Activated CD4-positive, alpha-beta T cell treated with anti-CD3 and anti-CD28 coated beads, Interleukin-10, Interleukin-2, amounts not matched to agents 100 ng/mL and 50 ng/mL, durations not matched to agents 16 hours and 8 hours (primary cell): ENCODE measurements around the gene CD48.

Source experiments
- DNase-seq: peaks from one replicate; pipeline ENCODE4 v3.0.0-alpha.2; 2020

Gene CD48

DNA sequence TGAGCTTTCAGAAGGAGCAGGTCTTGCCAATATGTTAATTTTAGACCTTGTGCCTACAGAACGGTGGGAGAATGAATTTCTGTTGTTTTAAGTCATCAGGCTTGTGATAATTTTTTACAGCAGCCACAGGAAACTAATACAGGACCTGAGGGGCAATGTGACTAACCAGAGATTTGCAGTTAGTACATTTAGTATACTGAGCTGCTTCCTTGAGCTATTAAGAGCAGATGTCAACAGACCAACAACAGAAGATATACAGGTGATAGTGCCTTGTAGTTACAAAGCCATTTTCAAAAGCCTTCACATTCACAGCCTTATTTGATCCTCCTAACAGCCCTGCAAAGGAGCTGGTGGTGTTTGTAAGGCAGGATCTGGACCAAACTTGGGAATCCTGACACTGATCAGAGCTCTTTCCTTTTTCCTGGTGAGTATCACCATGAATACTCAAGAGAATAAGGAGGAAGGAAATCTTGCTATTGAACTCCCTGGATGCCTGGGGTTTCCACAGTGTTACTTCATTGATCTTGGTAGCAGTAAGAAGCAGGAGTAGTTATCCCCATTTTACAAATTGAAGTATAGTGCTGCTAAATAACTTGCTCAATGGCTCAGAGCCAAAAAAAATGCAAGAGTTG lies 60.1 kb downstream of the CD48 start:
- no peak for DNase-seq

DNA sequence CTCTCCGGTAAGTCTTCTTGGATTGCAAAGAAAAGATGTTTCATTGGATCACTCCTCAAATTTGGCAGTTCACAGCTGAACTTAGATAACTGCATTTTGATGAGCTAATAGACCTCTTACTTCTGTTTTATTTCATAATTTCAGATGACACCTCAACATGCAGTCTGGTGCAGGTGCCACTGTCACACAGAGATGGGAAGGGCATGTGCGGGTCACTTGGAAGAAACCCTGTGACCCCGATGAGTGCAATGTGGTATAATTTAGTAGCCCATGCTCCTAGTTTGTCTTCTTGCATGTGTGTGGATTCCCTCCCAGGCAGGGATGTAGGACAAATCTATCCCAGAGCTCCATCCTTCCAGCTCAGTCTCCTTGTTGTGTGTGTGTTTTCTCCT lies 64.3 kb downstream of the CD48 start:
- no peak for DNase-seq

DNA sequence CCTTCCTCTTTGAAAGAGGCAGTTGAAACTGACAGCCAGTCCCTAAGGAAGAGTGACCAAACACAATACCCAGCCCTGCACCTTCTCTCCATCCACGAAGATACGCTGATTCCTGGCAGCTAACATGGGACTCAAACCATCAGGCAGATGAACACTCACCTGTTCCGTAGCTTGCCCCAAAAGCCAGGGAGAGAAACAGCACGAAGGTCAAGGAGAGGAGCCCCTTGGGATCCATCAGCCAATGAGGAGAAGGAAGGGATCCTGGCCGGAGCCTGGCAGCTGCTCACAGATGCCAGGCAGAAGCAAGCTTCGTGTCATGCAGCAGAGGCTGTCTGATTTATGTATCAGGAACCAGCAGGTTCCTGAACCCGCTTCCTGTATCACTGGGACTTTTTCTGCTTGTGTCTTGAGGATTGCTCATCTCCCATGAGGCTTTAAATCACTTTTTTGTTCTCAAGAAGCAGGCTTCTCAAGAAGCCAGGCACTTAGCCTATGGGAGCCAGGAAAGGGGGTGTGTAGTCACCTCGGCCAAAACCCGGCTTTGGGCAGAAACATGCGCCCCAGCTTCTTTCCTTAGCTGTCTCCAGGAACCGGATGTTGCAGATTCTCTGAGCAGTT lies 64.8 kb downstream of the CD48 start, which contains the start of gene SLAMF1:
TSS of gene SLAMF1 (minus strand) at position 334 of the 618 bp plus-strand sequence. CDS start at position 235, 99 bp downstream.
- peak; percentile 78 for DNase-seq

DNA sequence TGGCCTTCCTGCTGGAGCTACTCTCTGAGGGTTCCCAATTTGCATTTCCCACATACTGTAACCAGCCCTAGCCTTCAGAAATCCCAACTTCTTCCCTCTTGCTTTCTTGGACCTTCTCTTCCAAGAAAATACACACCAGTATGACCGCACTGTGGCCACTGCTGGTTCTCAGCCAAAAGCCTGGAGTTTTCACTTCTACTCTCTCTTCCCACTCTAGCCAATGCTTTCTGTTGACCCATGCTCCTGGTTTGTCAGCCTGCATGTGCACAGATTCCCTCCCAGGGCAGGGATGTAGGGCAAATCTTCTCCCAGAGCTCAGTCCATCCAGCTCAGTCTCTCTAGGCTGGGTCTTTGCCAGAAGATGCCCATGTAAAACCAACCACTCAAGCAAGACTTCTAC lies 65.4 kb downstream of the CD48 start:
- no peak for DNase-seq

DNA sequence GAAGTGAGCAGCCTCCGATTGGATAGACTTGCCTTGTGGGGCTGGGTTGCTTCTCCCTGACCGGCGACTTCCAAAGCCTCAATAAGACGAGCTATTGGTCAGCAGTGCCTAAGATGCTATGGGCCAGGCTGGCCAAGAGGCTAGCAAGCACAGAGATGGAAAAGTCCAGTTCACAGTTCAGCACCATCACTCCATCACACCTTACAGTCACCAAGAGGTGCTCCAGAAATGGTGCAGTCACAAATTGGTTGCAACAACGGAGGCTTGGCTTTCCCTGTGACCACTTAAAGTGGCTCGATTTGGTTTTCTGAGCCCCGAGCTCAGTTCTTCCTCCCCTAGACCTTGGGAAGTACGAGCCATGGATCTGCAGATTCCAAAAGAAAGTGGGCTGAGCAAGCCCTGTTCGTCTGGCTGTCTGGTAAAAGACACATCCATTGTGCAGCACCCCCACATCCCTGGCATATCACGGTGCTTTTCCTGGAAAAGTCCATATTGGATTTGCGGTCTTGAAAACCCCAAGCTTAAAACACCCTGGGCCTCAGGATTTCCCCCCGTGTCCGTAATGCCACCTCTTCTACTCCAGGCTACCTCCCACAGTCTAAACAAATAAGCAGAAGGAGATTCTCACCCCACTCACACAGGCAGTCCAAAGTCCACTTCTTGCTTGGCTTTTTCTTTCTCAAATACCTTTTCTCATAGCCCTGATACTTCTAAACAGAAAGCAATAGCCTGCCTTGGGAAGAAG lies 66.1 kb downstream of the CD48 start:
- DNase-seq = no peak

DNA sequence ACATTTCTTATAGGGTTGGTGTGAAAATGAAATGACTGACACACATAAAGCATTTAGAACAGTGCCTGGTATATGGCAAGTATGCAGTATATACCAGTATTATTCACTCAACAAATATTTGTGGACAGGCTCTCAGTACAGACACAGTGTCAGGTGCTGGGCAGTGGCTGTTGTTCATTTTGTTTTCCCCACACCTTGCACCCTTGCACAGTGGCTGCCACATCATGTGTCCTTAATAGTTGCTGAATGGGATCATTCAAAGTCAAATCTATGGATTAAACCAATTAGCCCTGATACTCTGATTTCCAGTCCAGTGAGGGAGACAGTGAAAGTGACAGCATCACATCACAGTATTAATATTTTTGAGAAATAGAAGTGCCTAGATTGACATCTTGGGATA lies 67.2 kb downstream of the CD48 start:
- DNase-seq = no peak

DNA sequence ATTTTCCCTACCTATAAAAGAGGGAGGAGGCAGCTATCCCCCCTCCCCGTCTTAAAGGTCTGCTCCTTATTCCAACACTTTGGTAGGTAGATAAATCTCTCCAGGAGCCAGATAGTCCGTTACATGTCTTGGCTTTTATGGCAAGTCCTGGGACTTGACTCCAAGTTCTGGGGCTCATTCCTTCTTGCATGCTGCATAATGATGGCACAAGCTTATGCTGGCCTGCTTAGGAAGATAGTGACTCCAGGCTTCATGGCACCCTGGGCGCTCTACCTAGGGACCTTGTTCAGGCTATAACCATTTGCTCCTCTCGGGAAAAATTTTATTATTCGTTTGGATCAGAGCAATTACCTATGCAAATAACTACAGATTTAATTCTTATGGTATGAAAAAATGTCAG lies 68.5 kb downstream of the CD48 start:
- no peak for DNase-seq

DNA sequence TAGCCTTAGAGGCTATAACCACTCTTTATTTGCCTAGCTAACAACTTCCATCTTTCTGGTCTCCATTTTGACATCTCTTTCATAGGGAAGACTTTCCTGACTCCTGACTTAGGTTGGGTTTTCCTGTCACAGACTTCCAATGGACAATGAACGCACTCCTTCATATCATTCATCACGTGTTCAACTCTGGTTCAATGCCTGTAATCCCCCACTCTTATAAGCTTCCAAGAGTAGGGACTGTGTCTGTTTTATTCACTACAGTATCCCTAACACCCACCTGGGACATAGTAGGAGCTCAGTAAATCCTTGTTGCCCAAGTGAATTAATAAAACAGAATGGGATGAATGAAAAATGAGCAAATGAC lies 69.4 kb downstream of the CD48 start:
- no peak for DNase-seq

DNA sequence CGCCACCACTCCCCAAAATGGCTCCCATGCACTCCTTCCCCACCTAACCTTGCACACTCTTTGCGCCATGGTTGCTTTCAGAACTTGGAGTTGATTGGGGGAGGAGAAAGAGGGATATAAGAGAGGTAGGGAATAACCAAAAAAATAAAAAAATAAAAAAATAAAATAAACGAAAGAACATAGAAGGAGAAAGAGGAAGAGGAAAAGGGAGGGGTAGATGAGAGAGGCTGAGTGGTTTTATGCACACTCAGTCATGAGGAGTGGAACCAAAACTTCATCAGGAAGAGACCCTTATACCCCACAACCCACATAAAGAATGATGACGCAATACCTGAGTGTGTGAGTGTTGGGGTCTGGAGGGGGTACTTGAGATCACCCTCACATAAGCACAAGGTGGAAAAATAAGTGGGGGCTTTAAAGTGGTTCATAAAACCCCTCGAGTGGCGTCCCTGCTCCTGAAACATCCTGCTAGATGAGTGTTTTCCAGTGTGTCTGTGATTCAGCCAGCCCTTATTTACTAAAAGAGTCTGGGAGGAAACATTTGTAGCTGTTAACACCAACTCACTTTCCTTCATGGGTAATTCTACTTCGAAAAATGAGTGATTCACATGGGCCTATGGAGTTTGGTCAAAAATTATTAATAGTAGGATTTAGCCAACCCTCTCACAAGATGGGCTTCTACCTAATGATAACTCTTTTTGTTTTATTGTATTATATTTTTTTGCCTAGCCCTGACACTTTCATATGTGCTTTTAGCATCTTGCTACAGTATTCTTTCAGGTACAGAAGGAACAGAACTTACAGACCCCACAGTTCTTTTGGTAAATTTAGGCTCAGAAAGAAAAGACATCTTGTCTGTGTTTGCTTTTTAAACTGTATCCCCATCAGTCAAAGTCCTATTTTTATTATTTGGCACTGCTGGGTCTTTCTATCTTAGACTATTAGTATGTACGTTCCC lies 70.0 kb downstream of the CD48 start:
- peak; percentile 56 for DNase-seq

DNA sequence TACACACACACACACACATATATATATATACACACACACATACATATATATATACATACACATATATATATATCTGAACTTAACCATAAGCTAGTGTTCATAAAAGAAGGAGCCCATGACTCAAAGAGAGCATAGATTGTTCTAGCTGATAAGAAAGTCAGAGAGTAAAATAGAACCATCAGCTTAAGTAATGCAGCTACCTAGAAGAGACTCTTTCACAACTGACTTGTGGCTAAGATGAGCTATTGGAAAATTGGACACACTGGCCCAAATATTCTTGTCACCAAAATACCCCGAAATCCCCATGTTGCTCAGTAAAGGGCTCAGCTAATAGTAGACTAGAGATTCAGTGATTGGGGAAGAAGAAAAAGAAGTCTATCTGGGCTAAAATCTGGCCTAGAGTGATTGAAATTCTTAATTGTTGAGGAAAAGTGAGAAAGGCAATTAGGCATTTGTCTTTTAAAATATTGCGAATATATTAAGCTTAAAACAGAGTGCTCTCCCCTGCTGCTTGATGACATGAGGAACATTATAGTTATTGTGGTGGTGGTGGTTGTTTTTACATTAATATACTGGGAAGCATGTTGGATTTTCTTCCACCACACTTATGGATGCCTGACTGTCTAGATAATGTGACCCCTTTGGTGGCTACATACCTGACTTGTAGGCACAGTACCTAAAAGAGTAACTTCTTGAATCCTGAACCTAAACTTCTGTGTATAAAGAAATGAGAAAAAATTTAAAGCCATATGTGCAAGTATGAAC lies 71.1 kb downstream of the CD48 start:
- peak; percentile 86 for DNase-seq

DNA sequence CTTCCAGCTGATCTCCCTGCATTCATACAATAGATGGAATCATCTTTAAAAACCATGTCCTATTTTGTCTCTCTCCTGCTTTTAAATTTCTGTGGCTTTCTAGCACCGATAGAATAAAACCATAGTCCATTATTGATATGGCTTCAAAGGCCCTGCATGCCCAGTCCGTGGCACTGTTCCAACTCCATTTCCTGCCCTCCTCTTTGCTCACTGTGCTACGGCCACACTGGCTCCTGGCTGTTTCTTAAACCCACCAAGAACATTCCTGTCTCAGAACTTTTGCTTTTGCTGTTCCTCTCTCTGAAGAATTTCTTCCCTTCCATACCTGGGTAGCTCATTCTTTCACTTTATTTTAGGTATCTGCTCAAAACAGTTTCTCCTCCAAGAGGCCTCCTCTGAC lies 72.0 kb downstream of the CD48 start:
- no peak for DNase-seq

DNA sequence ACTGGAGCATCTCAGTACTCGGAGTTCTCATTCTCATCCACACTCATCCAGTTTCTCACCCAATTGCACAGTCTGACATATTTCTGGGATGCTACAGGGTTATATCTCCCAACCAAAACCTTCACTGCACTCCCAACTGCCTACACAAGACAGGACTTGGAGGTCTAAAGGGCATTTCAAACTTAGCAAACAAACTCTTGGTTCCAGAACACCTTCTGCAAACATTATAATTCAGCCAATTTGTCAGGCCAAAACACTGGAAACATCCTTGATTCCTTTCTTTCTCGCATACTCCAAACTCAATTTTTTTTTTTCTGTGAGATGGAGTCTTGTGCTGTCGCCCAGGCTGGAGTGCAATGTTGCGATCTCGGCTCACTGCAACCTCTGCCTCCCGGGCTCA lies 72.7 kb downstream of the CD48 start:
- no peak for DNase-seq

DNA sequence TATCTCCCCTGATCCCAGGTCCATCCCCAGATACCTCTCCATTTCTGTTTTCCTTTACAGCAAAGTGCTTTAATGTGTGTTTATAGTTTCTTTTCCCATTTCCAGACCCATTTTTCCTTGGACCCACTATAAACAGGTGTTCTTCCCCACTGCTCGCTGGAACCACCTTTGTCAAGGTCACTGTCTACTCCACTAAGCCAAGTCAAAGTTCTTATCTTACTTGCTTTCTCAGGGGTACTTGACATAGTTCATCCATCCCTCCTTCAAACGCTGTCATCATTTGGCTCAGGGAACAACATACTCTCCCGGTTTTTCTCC lies 73.1 kb downstream of the CD48 start:
- DNase-seq = no peak

DNA sequence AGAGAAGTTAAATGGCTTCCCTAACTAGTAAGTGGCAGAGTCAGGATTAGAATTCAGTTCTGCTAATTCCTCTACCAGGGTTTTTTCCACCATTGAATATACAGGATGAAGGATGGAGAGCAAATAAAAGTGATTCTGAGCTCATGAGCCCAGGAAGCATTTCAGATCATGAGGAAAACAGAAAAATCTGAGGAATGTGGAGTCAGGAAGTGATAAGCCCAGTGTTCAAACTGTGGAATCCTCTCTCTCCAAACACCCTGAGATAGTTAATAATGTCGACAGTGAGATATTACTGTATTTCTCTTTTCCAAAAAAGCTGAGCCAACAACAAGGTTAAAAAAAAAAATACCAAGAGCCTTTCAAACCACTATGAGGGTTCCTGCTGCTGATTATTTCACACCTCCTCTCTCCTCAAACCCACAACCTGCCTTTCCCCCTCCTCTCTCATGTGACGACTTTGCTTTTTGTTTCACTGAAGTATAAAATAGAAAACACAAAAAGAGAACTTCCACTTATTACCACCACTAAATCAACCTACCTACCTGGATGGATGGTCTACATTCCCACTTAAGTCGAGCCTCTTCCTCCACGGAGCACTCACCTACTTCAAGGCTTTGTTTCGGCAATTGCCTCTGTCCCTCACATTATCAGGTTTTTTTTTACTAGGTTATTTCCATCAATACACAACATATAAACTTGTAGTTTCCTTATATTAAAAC lies 73.6 kb downstream of the CD48 start:
- peak; percentile 87 for DNase-seq

DNA sequence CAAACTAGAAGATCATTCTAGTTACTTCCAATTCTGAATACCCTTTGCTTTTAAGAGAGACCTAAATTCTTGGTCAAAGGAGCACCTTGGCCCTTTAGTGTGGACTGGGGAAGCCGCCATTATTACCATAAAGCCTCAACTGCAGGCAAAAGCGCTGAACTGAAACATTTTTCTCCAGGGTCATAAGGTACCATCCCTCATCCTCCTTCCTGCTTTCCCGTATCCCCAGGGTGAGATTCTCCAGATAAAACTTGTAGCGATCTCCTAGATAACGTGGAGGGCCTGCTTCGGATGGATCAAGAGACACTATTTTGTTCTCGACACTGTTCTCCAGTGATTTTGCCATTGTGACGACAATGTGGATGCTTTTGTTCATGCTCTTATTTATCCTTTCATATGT lies 74.6 kb downstream of the CD48 start:
- no peak for DNase-seq

DNA sequence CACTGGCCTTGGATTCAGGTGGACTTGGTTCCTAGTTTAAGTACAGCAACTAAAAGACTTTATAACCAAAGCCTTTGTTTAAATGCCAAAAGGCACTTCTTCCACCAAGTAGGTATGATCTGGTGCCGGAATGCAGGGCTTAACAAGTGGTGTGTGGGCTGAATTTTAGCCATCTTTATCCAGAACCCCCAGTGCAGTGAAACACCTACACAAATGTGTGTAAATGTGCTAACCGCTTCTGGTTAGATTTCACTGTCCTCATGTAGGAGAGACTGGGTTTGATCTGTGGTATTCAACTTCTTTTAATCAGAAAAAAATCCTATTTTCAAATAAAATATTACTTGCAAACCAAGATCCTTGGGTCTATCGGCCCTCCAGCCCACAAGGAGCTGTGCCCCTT lies 75.1 kb downstream of the CD48 start:
- DNase-seq = no peak

DNA sequence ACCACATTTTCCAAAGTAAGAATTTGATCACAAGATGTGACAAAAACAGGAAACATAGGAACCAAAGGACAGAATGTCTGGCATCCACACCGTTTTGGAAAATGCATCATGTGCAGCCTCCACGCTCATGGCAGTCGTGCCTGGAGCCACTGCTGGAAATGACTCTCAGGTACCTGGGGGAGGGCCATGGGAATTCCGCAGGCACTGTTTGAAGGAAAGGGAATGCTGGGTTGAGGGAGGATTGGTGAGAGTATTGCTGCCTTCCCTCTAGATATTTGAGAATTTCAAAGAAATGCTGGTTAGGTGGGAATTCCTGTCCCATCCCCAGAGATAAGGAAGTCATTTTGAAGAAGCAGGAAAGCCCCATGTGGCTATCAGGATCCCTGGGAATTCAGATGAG lies 75.5 kb downstream of the CD48 start:
- no peak for DNase-seq

DNA sequence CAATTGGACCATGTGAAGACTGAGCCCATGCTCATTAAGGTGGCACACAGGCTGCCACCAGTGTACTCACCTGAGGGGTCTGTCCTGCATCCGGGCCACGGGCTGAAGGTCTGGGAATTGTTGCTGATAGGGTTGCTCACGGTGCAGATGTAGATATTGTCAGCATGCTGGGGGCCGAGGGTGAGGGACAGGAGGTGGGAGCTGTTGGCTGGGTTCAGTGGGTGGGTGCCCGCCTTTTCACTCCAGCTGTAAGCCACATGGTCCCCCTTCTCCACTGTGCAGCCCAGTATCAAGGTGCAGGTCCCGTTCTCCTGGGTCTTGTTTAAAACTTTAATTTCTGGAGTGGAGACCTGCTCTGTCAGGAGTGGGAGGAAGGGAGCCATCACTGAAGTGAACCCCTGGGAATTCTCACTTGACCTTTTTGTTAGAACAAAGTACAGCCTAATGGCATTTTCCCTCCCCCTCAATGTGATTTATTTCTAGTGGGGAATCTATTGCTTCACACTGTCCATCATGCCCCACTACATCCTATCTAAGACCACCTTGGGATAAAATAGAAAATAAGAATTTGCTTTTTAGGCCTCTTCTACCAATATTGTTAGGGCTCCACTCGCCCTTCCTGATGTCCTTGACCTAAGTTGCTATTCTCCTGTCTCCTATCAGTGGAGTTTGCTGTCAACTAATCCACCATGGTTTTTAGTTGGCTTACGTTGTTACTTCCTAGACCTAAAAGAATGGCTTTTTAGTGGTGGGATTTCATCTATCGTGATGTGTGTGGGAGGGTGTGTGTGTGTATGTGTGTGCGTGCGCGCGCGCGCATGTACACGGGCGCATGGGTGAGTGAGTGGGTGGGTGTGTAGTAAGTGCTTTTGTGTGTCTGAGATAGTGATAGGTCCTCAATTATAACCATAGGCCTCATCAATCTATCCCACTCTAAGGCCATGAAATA lies 76.8 kb downstream of the CD48 start:
- DNase-seq = no peak

DNA sequence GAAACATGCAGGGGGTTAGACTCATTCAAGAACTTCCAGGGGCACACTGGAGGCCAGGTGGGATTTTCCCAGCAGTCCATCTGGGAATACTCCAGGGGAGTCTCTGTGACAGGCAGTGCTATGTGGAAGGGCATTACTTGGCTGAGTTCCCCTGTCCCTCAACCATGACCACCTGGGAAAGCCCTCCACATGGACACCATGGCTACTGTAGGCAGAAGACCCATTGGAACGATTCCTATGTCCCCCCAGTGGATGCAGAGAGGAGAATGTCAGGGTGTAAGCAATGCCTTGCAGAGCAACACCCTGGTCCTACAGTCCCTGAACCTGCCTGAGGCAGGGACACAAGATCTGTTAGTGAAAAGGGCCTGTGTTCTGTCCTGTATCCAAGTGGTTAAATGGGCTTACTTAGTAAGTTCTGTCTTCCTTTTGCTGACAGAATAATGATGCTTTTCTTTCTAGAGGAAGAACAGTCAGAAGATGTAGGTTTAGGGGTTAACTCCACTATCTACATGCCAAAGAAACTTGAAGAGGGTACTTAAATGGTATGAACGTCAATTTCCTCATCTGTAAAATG lies 78.2 kb downstream of the CD48 start:
- DNase-seq = no peak

DNA sequence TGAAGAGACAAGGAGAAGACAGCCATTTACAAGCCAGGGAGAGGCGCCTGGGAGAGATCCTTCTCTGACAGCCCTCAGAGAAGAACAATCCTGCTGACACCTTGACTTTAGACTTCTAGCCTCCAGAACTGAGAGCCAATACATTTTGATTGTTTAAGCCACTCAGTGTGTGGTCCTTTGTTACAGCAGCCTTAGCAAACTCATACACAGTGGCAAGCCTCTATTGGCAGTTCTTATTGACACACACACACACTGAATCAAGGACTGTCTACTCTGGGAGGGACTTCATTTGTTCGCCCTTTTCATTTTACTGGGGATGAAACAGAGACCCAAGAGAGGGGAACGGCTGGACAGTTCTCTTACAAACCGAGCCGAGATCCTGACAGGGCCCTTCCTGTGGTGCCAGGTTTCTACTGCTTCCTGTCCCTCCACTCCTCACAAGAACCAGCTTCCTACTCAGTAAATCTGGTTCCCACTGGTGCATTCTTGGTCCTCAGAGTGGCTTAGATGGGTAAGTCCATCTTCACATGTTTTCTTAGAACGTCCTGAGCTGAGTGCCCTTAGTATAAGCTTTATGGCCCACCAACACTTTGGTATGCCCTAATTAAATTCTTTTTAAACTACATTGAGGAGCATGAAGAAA lies 79.5 kb downstream of the CD48 start:
- no peak for DNase-seq
